ENCODE results near the gene ASCC1.

GRCh38 chr10:72068901-72069446, 147.1 kb downstream of the ASCC1 start:
- no peak for TF ChIP-seq CTCF (IDR thresholded peaks at IDR 0.05)
- no peak for TF ChIP-seq POLR2AphosphoS5 (IDR thresholded peaks at IDR 0.05)
